Esophagus muscularis mucosa (tissue), 4 donors: Measurements from ENCODE around the gene GEMIN7. TPM values are rescaled to one million over a fixed set of nuclear protein-coding genes. Genes with fewer than 3 reads are reported as not detected.

Experiments used
- DNase-seq: peaks from one replicate; pipeline ENCODE4 v3.0.0-alpha.2; 2017; ENCODE audit errors: extremely low spot score
- H3K27ac ChIP-seq, 4 donors: fragments of 200-600 bp; sonication (generic); replicated peaks in 1 of 4; 1 replicate in 3 of 4; 2 replicates in 1 of 4; pipeline ENCODE4 v1.5.1; 2016 to 2019; ENCODE audit warnings: mild to moderate bottlenecking in 1 of 4
- H3K27me3 ChIP-seq, 4 donors: fragments of 200-600 bp; sonication (generic); one replicate each; pipeline versions ENCODE4 v1.5.1 to v1.6.0; 2016 to 2019
- H3K36me3 ChIP-seq, 4 donors: fragments of 200-600 bp; sonication (generic); one replicate each; pipeline ENCODE4 v1.5.1; 2016 to 2019
- H3K4me1 ChIP-seq, 4 donors: fragments of 200-600 bp; sonication (generic); one replicate each; pipeline ENCODE4 v1.5.1; 2016 to 2019
- H3K4me3 ChIP-seq, 4 donors: fragments of 200-600 bp; sonication (generic); 1 replicate in 2 of 4; 2 replicates in 2 of 4; pipeline ENCODE4 v1.5.1; 2016 to 2019; ENCODE audit warnings: mild to moderate bottlenecking in 4 of 4, moderate library complexity in 1 of 4
- H3K9me3 ChIP-seq, 4 donors: fragments of 200-600 bp; sonication (generic); 1 replicate in 3 of 4; 2 replicates in 1 of 4; pipeline ENCODE4 v1.5.1; 2016 to 2019
- CTCF ChIP-seq, 3 experiments: fragments of 200-600 bp in 2 of 3; fragments of 450-650 bp in 1 of 3; sonication (generic) in 2 of 3; IDR thresholded peaks; one replicate each; pipeline ENCODE4 v1.5.1; 2017 to 2019; ENCODE audit warnings: antibody characterized with exemption in 3 of 3, mild to moderate bottlenecking in 2 of 3, moderate library complexity in 1 of 3
- EP300 ChIP-seq: sonication (generic); formaldehyde crosslinking; IDR thresholded peaks from one replicate; pipeline ENCODE4 v1.6.1; 2017; ENCODE audit warnings: antibody characterized with exemption
- POLR2A ChIP-seq: fragments of 450-650 bp; IDR thresholded peaks from one replicate; pipeline ENCODE4 v1.6.1; 2017; ENCODE audit warnings: antibody characterized with exemption, moderate library complexity, mild to moderate bottlenecking, low read depth
- POLR2AphosphoS5 ChIP-seq, 2 donors: sonication (generic); formaldehyde crosslinking; IDR thresholded peaks; one replicate each; pipeline ENCODE4 v1.6.1; 2017; ENCODE audit warnings: antibody characterized with exemption in 2 of 2
- WGBS: methylation state at CpG from one replicate; pipeline ENCODE4 v1.1.5; 2018; 5-methylcytosine and 5-hydroxymethylcytosine counted together
- intact Hi-C: fragments of 100-400 bp; cut with DNase I; formaldehyde crosslinking; loops from one replicate; pipeline ENCODE4 v1.15.1; 2023
- total RNA-seq, 4 donors: library from RNA; depleted of rRNA; stranded (reverse); fragments of >200 nt; gene quantifications; one replicate each; pipeline versions ENCODE4 v1.1.0 to v1.2.1, GENCODE V29; 2016

GEMIN7 gene
- total RNA-seq, 4 donors from 2014 or later, result 12.3 to 19.1 (median 15.3) TPM

GRCh38 chr19:45045671-45046353 lies 33.2 kb upstream of the GEMIN7 start:
- 74% methylated on average over 14 of the region's 14 CpGs for WGBS
- peak overlapping the region in 1 of 4 donors; percentile 10 for H3K27ac ChIP-seq
- intact Hi-C loops, result no loop called here
- DNase-seq, result no peak
- no peaks in the 10 kb centered on the region for H3K9me3 ChIP-seq
- peaks cover 47 to 83% (median 75%) of the 10 kb centered on the region in 4 donors for H3K4me1 ChIP-seq
- H3K36me3 ChIP-seq, result peaks cover 38 to 68% (median 57%) of the 10 kb centered on the region in 4 donors
- no peaks in the 10 kb centered on the region for H3K27me3 ChIP-seq
- TF ChIP-seq EP300 (no peak), CTCF (IDR thresholded peaks at IDR 0.05) (no peak), POLR2AphosphoS5 (IDR thresholded peaks at IDR 0.05) (no peak), POLR2A (no peak)
- H3K4me3 ChIP-seq, result no peak overlapping the region

DNA sequence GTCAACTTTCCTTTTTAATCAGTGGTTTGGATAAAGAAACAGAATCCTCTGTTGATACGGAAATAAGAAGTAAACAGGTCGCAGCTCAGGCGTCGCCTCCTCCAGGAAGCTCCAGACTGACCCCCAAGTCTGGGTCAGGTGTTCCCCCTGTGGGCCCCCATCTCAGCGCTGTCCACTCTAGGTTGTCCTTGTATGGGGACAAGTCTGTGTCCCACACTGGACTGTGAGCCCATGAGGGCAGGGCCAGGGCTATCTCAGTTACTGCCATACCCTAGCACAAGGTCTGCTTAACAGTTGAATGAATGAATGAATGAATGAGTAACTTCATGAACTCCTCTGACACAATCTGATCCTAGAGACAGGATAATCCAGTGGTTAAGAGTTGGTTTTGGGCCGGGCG lies 32.7 kb upstream of the GEMIN7 start:
- Histone ChIP-seq H3K27ac (no peak overlapping the region), H3K4me3 (no peak overlapping the region), H3K27me3 (no peaks in the 10 kb centered on the region), H3K4me1 (peaks cover 43 to 83% (median 72%) of the 10 kb centered on the region in 4 donors), H3K9me3 (no peaks in the 10 kb centered on the region), H3K36me3 (peaks cover 38 to 66% (median 53%) of the 10 kb centered on the region in 4 donors)
- 89% methylated on average over 7 of the region's 7 CpGs for WGBS
- TF ChIP-seq EP300 (no peak), CTCF (IDR thresholded peaks at IDR 0.05) (no peak), POLR2AphosphoS5 (IDR thresholded peaks at IDR 0.05) (no peak), POLR2A (no peak)
- no peak for DNase-seq
- intact Hi-C loops, result no loop called here

DNA sequence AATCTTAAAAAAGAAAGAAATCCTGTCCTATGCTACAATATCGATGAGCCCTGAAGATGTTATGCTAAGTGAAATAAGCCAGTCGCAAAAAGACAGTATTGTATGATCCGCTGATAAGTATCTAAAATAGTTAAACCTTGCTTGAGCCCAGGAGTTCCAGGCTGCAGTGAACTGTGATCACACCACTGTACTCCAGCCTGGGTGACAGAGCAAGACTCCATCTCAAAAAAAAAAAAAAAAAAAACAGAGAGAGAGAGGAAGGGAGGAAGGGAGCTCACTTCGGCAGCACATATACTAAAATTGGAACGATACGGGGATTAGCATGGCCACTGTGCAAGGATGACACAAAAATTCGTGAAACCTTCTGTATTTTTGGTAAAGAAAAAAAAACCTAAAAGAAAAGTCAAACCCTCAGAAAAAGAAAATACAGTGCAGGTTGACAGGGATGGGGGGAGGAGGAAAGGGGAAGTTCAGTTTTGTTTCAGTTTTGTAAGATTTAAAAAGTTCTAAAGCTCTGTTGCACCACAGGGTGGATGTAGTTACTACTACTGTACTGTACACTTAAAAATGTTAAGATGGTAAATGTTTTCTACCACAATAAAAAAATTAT lies 31.8 kb upstream of the GEMIN7 start:
- no peak for DNase-seq
- no peak overlapping the region for H3K4me3 ChIP-seq
- H3K4me1 ChIP-seq, result peaks cover 39 to 83% (median 65%) of the 10 kb centered on the region in 4 donors
- TF ChIP-seq EP300, result no peak
- TF ChIP-seq POLR2AphosphoS5 (IDR thresholded peaks at IDR 0.05), result no peak
- TF ChIP-seq POLR2A, result no peak
- no peak for TF ChIP-seq CTCF (IDR thresholded peaks at IDR 0.05)
- 71% methylated on average over 7 of the region's 7 CpGs for WGBS
- no peak overlapping the region for H3K27ac ChIP-seq
- no peaks in the 10 kb centered on the region for H3K9me3 ChIP-seq
- intact Hi-C loops, result no loop called here
- H3K36me3 ChIP-seq, result peaks cover 31 to 66% (median 50%) of the 10 kb centered on the region in 4 donors
- H3K27me3 ChIP-seq, result no peaks in the 10 kb centered on the region

DNA sequence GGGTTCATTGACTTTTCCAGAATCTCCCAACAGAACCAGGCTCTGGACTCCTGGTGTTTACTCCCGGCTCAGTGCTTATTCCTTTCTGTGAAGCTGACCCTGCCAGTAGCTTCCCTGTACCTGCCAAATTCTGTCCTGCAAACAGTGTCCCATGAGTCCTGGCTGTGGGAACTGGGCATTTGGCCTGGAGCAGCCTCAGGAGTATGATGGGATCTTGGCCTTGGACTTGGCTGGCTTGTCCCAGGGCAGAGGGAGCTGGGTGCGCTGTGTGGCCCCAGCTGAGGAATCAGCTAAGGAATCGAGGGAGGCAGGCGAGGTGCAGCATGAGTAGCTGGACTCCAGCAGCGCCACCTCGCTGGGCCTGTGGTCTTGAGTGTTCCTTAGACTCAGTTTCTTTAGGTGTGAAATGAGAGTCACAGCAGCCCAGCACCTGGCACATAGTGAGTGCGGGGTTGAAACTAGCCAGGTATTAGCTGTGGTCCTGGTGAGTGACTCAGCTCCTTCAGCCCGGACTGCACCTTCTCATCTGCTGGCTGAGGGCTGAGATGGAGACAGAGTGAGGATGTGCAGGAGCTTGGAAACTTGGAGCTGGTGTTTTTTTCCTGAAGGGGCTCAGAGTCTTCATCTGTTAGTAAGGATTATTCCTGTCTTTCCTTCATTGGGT lies 29.9 kb upstream of the GEMIN7 start:
- H3K27ac ChIP-seq, result peak overlapping the region in 3 of 4 donors; percentile 17 to 48 (median 20)
- peaks cover 36 to 69% (median 51%) of the 10 kb centered on the region in 4 donors for H3K36me3 ChIP-seq
- 78% methylated on average over 8 of the region's 8 CpGs for WGBS
- DNase-seq, result no peak
- TF ChIP-seq CTCF (IDR thresholded peaks at IDR 0.05), result no peak
- peak in 1 of 2 donors; percentile 43 for TF ChIP-seq POLR2AphosphoS5 (IDR thresholded peaks at IDR 0.05)
- H3K9me3 ChIP-seq, result no peaks in the 10 kb centered on the region
- intact Hi-C loops, result no loop called here
- no peaks in the 10 kb centered on the region for H3K27me3 ChIP-seq
- H3K4me1 ChIP-seq, result peaks cover 39 to 81% (median 61%) of the 10 kb centered on the region in 4 donors
- H3K4me3 ChIP-seq, result no peak overlapping the region
